OCI-LY1 (cell line): ENCODE measurements around the gene ARHGEF16.

Source experiments
- EZH2 ChIP-seq: fragments of 200-600 bp; sonication (generic), shearing (Covaris generic); IDR thresholded peaks from 2 replicates; pipeline ENCODE4 v1.8.0; 2017; ENCODE audit warnings: borderline replicate concordance, mixed run types, mild to moderate bottlenecking, antibody characterized with exemption, low read length, moderate library complexity, mixed read lengths
- TF ChIP-seq, protein P1 (sequence below): fragments of 200-600 bp; sonication (generic), shearing (Covaris generic); IDR thresholded peaks from 2 replicates; pipeline ENCODE4 v1.5.1; 2017; ENCODE audit warnings: mild to moderate bottlenecking, antibody characterized with exemption, low read length, moderate library complexity, mixed read lengths

DNA sequence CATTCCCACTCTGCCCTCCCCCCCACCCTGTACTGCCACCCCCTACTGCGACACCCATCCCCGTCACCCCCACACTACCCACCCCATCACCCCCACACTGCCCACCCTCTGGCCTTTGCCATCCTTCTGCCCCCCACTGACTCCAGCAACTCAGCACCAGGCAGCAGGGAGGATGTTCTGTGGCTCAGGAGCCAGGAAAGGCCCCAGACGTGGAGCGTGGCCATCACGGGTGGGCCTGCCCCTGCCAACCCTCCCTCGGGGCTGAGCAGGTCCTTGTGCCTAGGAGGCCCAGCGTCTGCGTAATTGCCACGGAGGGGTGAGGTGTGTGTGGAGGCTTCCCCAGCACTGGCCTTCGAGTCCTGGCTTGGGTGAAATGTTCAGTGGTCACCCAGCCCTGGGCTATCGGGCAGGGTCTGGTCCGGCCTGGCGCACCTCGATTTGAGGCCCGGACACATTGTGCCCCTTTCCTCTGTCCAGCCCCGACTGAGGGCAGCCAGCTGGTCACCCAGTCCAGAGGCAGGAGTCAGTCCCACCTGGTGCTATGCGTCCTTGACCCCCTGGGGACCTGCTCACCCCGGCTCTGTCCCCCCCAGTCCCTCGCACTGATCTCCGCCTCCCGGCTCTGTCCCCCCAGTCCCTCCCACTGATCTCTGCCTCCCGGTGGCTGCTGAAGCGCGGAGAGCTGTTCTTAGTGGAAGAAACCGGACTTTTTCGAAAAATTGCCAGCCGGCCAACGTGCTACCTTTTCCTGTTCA lies 23.0 kb downstream of the ARHGEF16 start:
- TF ChIP-seq, protein P1, sequence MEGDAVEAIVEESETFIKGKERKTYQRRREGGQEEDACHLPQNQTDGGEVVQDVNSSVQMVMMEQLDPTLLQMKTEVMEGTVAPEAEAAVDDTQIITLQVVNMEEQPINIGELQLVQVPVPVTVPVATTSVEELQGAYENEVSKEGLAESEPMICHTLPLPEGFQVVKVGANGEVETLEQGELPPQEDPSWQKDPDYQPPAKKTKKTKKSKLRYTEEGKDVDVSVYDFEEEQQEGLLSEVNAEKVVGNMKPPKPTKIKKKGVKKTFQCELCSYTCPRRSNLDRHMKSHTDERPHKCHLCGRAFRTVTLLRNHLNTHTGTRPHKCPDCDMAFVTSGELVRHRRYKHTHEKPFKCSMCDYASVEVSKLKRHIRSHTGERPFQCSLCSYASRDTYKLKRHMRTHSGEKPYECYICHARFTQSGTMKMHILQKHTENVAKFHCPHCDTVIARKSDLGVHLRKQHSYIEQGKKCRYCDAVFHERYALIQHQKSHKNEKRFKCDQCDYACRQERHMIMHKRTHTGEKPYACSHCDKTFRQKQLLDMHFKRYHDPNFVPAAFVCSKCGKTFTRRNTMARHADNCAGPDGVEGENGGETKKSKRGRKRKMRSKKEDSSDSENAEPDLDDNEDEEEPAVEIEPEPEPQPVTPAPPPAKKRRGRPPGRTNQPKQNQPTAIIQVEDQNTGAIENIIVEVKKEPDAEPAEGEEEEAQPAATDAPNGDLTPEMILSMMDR: no peak
- TF ChIP-seq EZH2: no peak
